C4-2B (cell line): ENCODE data around the gene APBA3.

Experiments used
- CTCF ChIP-seq: fragments of 450-650 bp; conservative IDR thresholded peaks from 2 replicates; pipeline ENCODE4 v1.5.1; 2017; ENCODE audit warnings: mild to moderate bottlenecking
- ZFX ChIP-seq: fragments of 450-650 bp; IDR thresholded peaks from 2 replicates; pipeline ENCODE4 v1.6.1; 2017

GRCh38 chr19:3775374-3775711, 13.9 kb upstream of the APBA3 start:
- TF ChIP-seq CTCF (no peak), ZFX (no peak)
